OCI-LY3 (cell line): ENCODE data around the gene SMIM41.
"Not testable (repeated sequence)": the region's sequence is repeated elsewhere in the genome, so short reads cannot be mapped to it uniquely, and the experiment has no call there.

Source experiments
- EZH2phosphoT487 ChIP-seq: fragments of 200-600 bp; shearing (Covaris generic); IDR thresholded peaks from 2 replicates; pipeline ENCODE4 v1.6.1; 2018; ENCODE audit warnings: antibody characterized with exemption, mixed run types, low read depth
- TF ChIP-seq, protein P1 (sequence below): fragments of 200-600, 300-600 bp; sonication (generic); IDR thresholded peaks from 2 replicates; pipeline ENCODE4 v1.5.1; 2014; ENCODE audit warnings: antibody characterized with exemption, low read length, low read depth

DNA sequence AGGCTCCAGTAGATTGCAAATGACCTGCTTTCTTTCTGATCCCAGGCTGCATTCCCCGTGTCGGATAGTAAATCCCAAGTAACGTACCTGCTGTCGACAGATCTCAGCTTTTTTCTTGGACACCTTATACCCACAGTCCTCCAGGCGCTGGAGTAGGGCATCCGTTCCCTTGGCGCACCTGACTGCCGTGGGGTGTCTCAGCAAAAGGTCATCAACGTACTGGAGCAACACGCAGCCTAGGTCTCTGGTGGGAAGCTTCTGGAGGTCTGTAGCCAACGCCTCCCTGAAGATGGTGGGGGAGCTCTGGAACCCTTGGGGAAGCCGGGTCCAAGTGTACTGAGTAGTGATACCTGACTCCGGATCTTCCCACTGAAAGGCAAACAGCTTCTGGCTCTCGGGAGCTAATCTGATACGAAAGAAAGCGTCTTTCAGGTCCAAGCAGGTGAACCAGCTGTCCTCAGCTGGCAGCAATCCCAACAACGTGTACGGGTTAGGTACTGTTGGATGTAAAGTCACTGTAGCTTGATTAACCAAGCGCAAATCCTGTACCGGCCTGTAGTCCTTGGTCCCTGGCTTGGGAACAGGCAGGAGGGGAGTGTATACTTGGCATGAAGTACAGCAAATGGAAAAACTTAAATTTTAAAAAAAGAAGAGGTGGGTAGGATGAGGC is 38.4 kb downstream of the SMIM41 start:
- TF ChIP-seq, protein P1, sequence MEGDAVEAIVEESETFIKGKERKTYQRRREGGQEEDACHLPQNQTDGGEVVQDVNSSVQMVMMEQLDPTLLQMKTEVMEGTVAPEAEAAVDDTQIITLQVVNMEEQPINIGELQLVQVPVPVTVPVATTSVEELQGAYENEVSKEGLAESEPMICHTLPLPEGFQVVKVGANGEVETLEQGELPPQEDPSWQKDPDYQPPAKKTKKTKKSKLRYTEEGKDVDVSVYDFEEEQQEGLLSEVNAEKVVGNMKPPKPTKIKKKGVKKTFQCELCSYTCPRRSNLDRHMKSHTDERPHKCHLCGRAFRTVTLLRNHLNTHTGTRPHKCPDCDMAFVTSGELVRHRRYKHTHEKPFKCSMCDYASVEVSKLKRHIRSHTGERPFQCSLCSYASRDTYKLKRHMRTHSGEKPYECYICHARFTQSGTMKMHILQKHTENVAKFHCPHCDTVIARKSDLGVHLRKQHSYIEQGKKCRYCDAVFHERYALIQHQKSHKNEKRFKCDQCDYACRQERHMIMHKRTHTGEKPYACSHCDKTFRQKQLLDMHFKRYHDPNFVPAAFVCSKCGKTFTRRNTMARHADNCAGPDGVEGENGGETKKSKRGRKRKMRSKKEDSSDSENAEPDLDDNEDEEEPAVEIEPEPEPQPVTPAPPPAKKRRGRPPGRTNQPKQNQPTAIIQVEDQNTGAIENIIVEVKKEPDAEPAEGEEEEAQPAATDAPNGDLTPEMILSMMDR = not testable (repeated sequence)
- TF ChIP-seq EZH2phosphoT487 = not testable (repeated sequence)
